HG03095 (cell line): ENCODE measurements around the gene NDUFA9.

ENCODE experiments used
- ATAC-seq: cut with Tn5 transposase; IDR thresholded peaks from one replicate; pipeline ENCODE4 v1.9.1; 2021; ENCODE audit warnings: moderate library complexity; ENCODE audit not compliant: unreplicated experiment

NDUFA9 gene

DNA sequence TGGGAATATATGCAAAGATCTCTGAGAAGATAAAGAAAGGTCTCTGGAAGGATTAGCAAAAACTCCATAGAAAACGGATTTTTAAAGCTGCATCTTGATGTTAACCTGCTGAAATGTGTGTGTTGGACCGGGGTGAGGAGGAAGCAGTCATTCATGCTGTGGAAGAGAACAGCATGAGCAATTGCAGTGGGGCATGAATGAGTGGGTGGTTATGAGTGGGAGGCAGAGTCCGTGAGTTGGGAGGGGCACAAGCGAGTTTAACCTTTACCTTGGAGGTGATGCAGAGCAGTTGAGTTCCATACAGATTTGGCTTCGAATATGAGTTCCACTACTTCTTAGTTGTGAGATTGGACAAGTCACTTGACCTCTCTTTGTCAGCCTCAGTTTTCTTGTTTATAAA lies 41.8 kb downstream of the NDUFA9 start:
- no peak for ATAC-seq
